Urinary bladder (tissue), 4 donors: ENCODE measurements around the gene ATP2C1. TPM values are rescaled to one million over a fixed set of nuclear protein-coding genes. Genes with fewer than 3 reads are reported as not detected.
"Not testable (repeated sequence)": the region's sequence is repeated elsewhere in the genome, so short reads cannot be mapped to it uniquely, and the experiment has no call there.

Experiments used
- DNase-seq: peaks from one replicate; pipeline ENCODE4 v3.0.0-alpha.2; 2015; ENCODE audit errors: extremely low spot score
- H3K27ac ChIP-seq: one replicate; pipeline ENCODE4 v1.5.1; 2013; ENCODE audit warnings: low read depth, mild to moderate bottlenecking, moderate library complexity
- H3K36me3 ChIP-seq: one replicate; pipeline ENCODE4 v1.6.1; 2013; ENCODE audit warnings: mild to moderate bottlenecking, moderate library complexity; ENCODE audit not compliant: insufficient read depth
- H3K4me1 ChIP-seq: one replicate; pipeline ENCODE4 v1.6.1; 2013; ENCODE audit warnings: mild to moderate bottlenecking, moderate library complexity; ENCODE audit not compliant: insufficient read depth
- H3K4me3 ChIP-seq: one replicate; pipeline ENCODE4 v1.5.1; 2013; ENCODE audit warnings: low read depth, low read length
- WGBS: extraction: QIAGEN DNeasy Blood & Tissue Kit; methylation state at CpG from one replicate; pipeline ENCODE4 v1.1.7; 2013; 5-methylcytosine and 5-hydroxymethylcytosine counted together
- polyA plus RNA-seq: library from polyadenylated mRNA; stranded (reverse); fragments of 200-250 nt; gene quantifications from one replicate; pipeline ENCODE4 v1.2.3, GENCODE V29; 2013
- total RNA-seq: library from RNA; depleted of rRNA; stranded (reverse); fragments of >200 nt; gene quantifications from one replicate; pipeline ENCODE4 v1.2.3, GENCODE V29; 2014
- donor health status: healthy with polysubstance abuse.
- donor health status: healthy.

ATP2C1 gene
- 94.4 TPM for total RNA-seq
- 41.8 TPM for polyA plus RNA-seq

- peak within 1 kb of the TSS; percentile 92 for H3K4me3 ChIP-seq
- under 1% methylated on average over 69 of the region's 69 CpGs for WGBS
These were observed at the start of gene ATP2C1 for GRCh38 chr3:130893376-130894129. TSS of gene ATP2C1 (plus strand) at chr3:130894084. CDS start at chr3:130894770, 686 bp downstream.

GRCh38 chr3:130844462-130844861, 49.4 kb upstream of the ATP2C1 start:
- 93% methylated on average over 1 of the region's 1 CpG for WGBS

More at GRCh38 chr3:130893376-130894129, at the start of gene ATP2C1:
- Histone ChIP-seq H3K36me3 (no peaks in the 10 kb centered on the region), H3K4me1 (peaks cover 3% of the 10 kb centered on the region), H3K27ac (peak within 1 kb of the TSS; percentile 97)
- peak; percentile 90 for DNase-seq

GRCh38 chr3:130846181-130846580, 47.7 kb upstream of the ATP2C1 start:
- H3K36me3 ChIP-seq, result no peaks in the 10 kb centered on the region
- no peak overlapping the region for H3K4me3 ChIP-seq
- H3K27ac ChIP-seq, result no peak overlapping the region
- no peak for DNase-seq
- WGBS, result 83% methylated on average over 1 of the region's 1 CpG
- no peaks in the 10 kb centered on the region for H3K4me1 ChIP-seq

More at GRCh38 chr3:130844462-130844861, 49.4 kb upstream of the ATP2C1 start:
- DNase-seq, result no peak
- H3K4me3 ChIP-seq, result no peak overlapping the region
- no peaks in the 10 kb centered on the region for H3K4me1 ChIP-seq
- no peak overlapping the region for H3K27ac ChIP-seq
- H3K36me3 ChIP-seq, result no peaks in the 10 kb centered on the region

- WGBS, result 46% methylated on average over 1 of the region's 1 CpG
- Histone ChIP-seq H3K4me3 (no peak overlapping the region), H3K27ac (no peak overlapping the region), H3K36me3 (no peaks in the 10 kb centered on the region), H3K4me1 (no peaks in the 10 kb centered on the region)
- DNase-seq, result no peak
These were observed 44.8 kb upstream of the ATP2C1 start for GRCh38 chr3:130849091-130849552.

GRCh38 chr3:130850044-130850797, 43.7 kb upstream of the ATP2C1 start:
- Histone ChIP-seq H3K36me3 (no peaks in the 10 kb centered on the region), H3K27ac (no peak overlapping the region), H3K4me3 (no peak overlapping the region), H3K4me1 (no peaks in the 10 kb centered on the region)
- peak; percentile 26 for DNase-seq
- 19% methylated on average over 8 of the region's 8 CpGs for WGBS

GRCh38 chr3:130850843-130851242, 43.0 kb upstream of the ATP2C1 start:
- peak; percentile 42 for DNase-seq

GRCh38 chr3:130851277-130851676, 42.6 kb upstream of the ATP2C1 start:
- no peak for DNase-seq
- no peak overlapping the region for H3K27ac ChIP-seq
- H3K4me3 ChIP-seq, result no peak overlapping the region
- H3K4me1 ChIP-seq, result no peaks in the 10 kb centered on the region
- no peaks in the 10 kb centered on the region for H3K36me3 ChIP-seq

More at GRCh38 chr3:130850843-130851242, 43.0 kb upstream of the ATP2C1 start:
- Histone ChIP-seq H3K4me3 (no peak overlapping the region), H3K4me1 (no peaks in the 10 kb centered on the region), H3K27ac (no peak overlapping the region), H3K36me3 (no peaks in the 10 kb centered on the region)
- WGBS, result 33% methylated on average over 7 of the region's 7 CpGs

- Histone ChIP-seq H3K4me3 (no peak overlapping the region), H3K27ac (no peak overlapping the region)
- 55% methylated on average over 2 of the region's 2 CpGs for WGBS
These were observed 40.3 kb upstream of the ATP2C1 start for GRCh38 chr3:130853581-130853980.

GRCh38 chr3:130854208-130854864, 39.5 kb upstream of the ATP2C1 start:
- Histone ChIP-seq H3K4me1 (no peaks in the 10 kb centered on the region), H3K36me3 (no peaks in the 10 kb centered on the region), H3K4me3 (no peak overlapping the region), H3K27ac (no peak overlapping the region)
- WGBS, result 91% methylated on average over 5 of the region's 5 CpGs
- DNase-seq, result no peak

More at GRCh38 chr3:130853581-130853980, 40.3 kb upstream of the ATP2C1 start:
- DNase-seq, result no peak
- no peaks in the 10 kb centered on the region for H3K4me1 ChIP-seq
- no peaks in the 10 kb centered on the region for H3K36me3 ChIP-seq

- DNase-seq, result no peak
- Histone ChIP-seq H3K36me3 (no peaks in the 10 kb centered on the region), H3K27ac (no peak overlapping the region), H3K4me1 (no peaks in the 10 kb centered on the region), H3K4me3 (no peak overlapping the region)
- WGBS, result 72% methylated on average over 4 of the region's 4 CpGs
These were observed 36.4 kb upstream of the ATP2C1 start for GRCh38 chr3:130857336-130858026.

- H3K4me3 ChIP-seq, H3K36me3 ChIP-seq, H3K4me1 ChIP-seq, H3K27ac ChIP-seq, DNase-seq: not testable (repeated sequence)
- 91% methylated on average over 8 of the region's 8 CpGs for WGBS
These were observed 31.8 kb upstream of the ATP2C1 start for GRCh38 chr3:130862130-130862529.

- no peak for DNase-seq
- WGBS, result 93% methylated on average over 2 of the region's 2 CpGs
- Histone ChIP-seq H3K4me3 (no peak overlapping the region), H3K27ac (no peak overlapping the region), H3K36me3 (no peaks in the 10 kb centered on the region), H3K4me1 (no peaks in the 10 kb centered on the region)
These were observed 28.4 kb upstream of the ATP2C1 start for GRCh38 chr3:130865489-130865888.

GRCh38 chr3:130866327-130866726, 27.6 kb upstream of the ATP2C1 start:
- Histone ChIP-seq H3K27ac (no peak overlapping the region), H3K36me3 (no peaks in the 10 kb centered on the region), H3K4me1 (no peaks in the 10 kb centered on the region), H3K4me3 (no peak overlapping the region)
- no peak for DNase-seq
